Measurements from ENCODE around the gene CDK5RAP1. TPM values are rescaled to one million over a fixed set of nuclear protein-coding genes. Genes with fewer than 3 reads are reported as not detected.

CDK5RAP1 gene
- total and polyA plus RNA-seq, 2 of the 4 experiments (the other 2 are of a cell fraction) = 23.9 to 28.1 TPM

Other genes with a start within 250 kb of the CDK5RAP1 start
- gene BPIFA2, start 233.4 kb downstream of the CDK5RAP1 start, total RNA-seq (2012; rRNA removed) = not detected in 2 replicates
- not detected in 2 replicates for gene BPIFA2, start 233.4 kb downstream of the CDK5RAP1 start, polyA plus RNA-seq (2012; rRNA removed)
- gene BPIFA3, start 184.2 kb downstream of the CDK5RAP1 start, total RNA-seq (2012; rRNA removed) = not detected in 2 replicates
- not detected in 2 replicates for gene BPIFA3, start 184.2 kb downstream of the CDK5RAP1 start, polyA plus RNA-seq (2012; rRNA removed)
- not detected in 2 replicates for gene BPIFA1, start 165.5 kb downstream of the CDK5RAP1 start, total RNA-seq (2012; rRNA removed)
- not detected in 2 replicates for gene BPIFA1, start 165.5 kb downstream of the CDK5RAP1 start, polyA plus RNA-seq (2012; rRNA removed)
- gene BPIFB1, start 118.3 kb downstream of the CDK5RAP1 start, total RNA-seq (2012; rRNA removed) = not detected in 2 replicates
- gene BPIFB1, start 118.3 kb downstream of the CDK5RAP1 start, polyA plus RNA-seq (2012; rRNA removed) = not detected in 2 replicates
- gene SNTA1, start 42.2 kb upstream of the CDK5RAP1 start, total RNA-seq (2012; rRNA removed) = 13.3 and 15.4 TPM in 2 replicates
- 10.6 and 12.1 TPM in 2 replicates for gene SNTA1, start 42.2 kb upstream of the CDK5RAP1 start, polyA plus RNA-seq (2012; rRNA removed)
- 3.3 and 3.8 TPM in 2 replicates for gene CBFA2T2, start 88.6 kb upstream of the CDK5RAP1 start, total RNA-seq (2012; rRNA removed)
- 6.2 and 6.3 TPM in 2 replicates for gene CBFA2T2, start 88.6 kb upstream of the CDK5RAP1 start, polyA plus RNA-seq (2012; rRNA removed)

Measured in IMR-90 (cell line).